Activated B cell treated with CpG ODN at 0.5 μM for 24 hours (primary cell): ENCODE data around the gene GFRA1. TPM values are rescaled to one million over a fixed set of nuclear protein-coding genes. Genes with fewer than 3 reads are reported as not detected.

Experiments used
- ATAC-seq: fragments of 200-7000 bp; cut with Tn5 transposase; one replicate; pipeline ENCODE4 v1.10.0; 2021; ENCODE audit warnings: low read depth, mild to moderate bottlenecking, moderate library complexity
- CTCF ChIA-PET: fragments of 350-600 bp; sonication (Branson Sonifier 250); formaldehyde crosslinking; loops from one replicate; lab custom pipeline; 2021; ENCODE audit warnings: antibody characterized with exemption; lab: Charles Lee
- POLR2A ChIA-PET: fragments of 350-600 bp; sonication (Branson Sonifier 250); formaldehyde crosslinking; loops from one replicate; lab custom pipeline; 2021; ENCODE audit warnings: antibody characterized with exemption; lab: Charles Lee
- DNase-seq: peaks from one replicate; pipeline ENCODE4 v3.0.0; 2022
- H3K27ac Mint-ChIP-seq: one replicate; pipeline ENCODE4 v1.8.0; 2020; ENCODE audit warnings: mixed read lengths
- H3K27me3 Mint-ChIP-seq: one replicate; pipeline ENCODE4 v1.8.0; 2021; ENCODE audit warnings: mixed read lengths
- H3K36me3 Mint-ChIP-seq: one replicate; pipeline ENCODE4 v1.8.0; 2021; ENCODE audit warnings: low read depth, mixed read lengths
- H3K4me1 Mint-ChIP-seq: one replicate; pipeline ENCODE4 v1.8.0; 2021; ENCODE audit warnings: mixed read lengths
- H3K4me3 Mint-ChIP-seq: one replicate; pipeline ENCODE4 v1.8.0; 2020; ENCODE audit warnings: mild to moderate bottlenecking, mixed read lengths
- H3K9me3 Mint-ChIP-seq: one replicate; pipeline ENCODE4 v1.8.0; 2020; ENCODE audit warnings: mixed read lengths
- intact Hi-C: fragments of 100-400 bp; cut with micrococcal nuclease; formaldehyde crosslinking; loops from one replicate; pipeline ENCODE4 v1.15.1; 2024
- total RNA-seq: library from RNA; stranded (reverse); gene quantifications from 2 replicates; pipeline ENCODE4 v1.2.3, GENCODE V29; 2022
- TF ChIP-seq, protein P1 (sequence below): fragments of 200-600 bp; IDR thresholded peaks from one replicate; pipeline ENCODE4 v1.8.0; 2022; ENCODE audit warnings: antibody characterized with exemption, mild to moderate bottlenecking

Gene GFRA1
- total RNA-seq, 1 donor from 2014 or later, result not detected

DNA sequence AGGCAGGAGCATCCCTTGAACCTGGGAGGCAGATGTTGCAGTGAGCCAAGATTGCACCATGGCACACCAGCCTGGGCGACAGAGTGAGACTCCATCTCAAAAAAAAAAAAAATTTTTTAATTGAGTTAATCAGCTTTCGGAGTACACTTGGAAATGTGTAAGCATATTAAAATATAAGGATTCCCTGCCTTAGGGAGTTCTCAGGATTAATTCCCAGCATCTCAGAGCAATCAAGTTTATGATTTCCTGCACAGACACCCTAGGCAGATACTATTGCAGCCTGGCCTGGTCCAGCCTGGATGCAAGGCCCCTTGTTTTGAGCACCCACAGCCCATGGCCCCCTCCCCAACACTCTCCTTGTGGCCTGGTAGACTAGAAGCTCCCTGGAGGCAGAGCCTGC is 39.8 kb downstream of the GFRA1 start:
- TF ChIP-seq, protein P1, sequence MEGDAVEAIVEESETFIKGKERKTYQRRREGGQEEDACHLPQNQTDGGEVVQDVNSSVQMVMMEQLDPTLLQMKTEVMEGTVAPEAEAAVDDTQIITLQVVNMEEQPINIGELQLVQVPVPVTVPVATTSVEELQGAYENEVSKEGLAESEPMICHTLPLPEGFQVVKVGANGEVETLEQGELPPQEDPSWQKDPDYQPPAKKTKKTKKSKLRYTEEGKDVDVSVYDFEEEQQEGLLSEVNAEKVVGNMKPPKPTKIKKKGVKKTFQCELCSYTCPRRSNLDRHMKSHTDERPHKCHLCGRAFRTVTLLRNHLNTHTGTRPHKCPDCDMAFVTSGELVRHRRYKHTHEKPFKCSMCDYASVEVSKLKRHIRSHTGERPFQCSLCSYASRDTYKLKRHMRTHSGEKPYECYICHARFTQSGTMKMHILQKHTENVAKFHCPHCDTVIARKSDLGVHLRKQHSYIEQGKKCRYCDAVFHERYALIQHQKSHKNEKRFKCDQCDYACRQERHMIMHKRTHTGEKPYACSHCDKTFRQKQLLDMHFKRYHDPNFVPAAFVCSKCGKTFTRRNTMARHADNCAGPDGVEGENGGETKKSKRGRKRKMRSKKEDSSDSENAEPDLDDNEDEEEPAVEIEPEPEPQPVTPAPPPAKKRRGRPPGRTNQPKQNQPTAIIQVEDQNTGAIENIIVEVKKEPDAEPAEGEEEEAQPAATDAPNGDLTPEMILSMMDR, result no peak
- H3K4me1 Mint-ChIP-seq, result no peaks in the 10 kb centered on the region
- ATAC-seq (no peak), DNase-seq (no peak)
- ChIA-PET CTCF (no interaction called here), POLR2A (no interaction called here)
- no peaks in the 10 kb centered on the region for H3K27me3 Mint-ChIP-seq
- no peaks in the 10 kb centered on the region for H3K36me3 Mint-ChIP-seq
- no peaks in the 10 kb centered on the region for H3K9me3 Mint-ChIP-seq
- intact Hi-C loops, result no loop called here
- H3K4me3 Mint-ChIP-seq, result no peak overlapping the region
- H3K27ac Mint-ChIP-seq, result no peak overlapping the region

- no peak for DNase-seq
- Mint-ChIP-seq H3K4me1 (no peaks in the 10 kb centered on the region), H3K36me3 (no peaks in the 10 kb centered on the region), H3K4me3 (no peak overlapping the region), H3K9me3 (no peaks in the 10 kb centered on the region), H3K27me3 (no peaks in the 10 kb centered on the region), H3K27ac (no peak overlapping the region)
- TF ChIP-seq, protein P1, result no peak
- intact Hi-C loops, result no loop called here
- no peak for ATAC-seq
- CTCF ChIA-PET, result no interaction called here
- POLR2A ChIA-PET, result no interaction called here
Measured at GRCh38 chr10:116232613-116233012, 40.4 kb downstream of the GFRA1 start.

DNA sequence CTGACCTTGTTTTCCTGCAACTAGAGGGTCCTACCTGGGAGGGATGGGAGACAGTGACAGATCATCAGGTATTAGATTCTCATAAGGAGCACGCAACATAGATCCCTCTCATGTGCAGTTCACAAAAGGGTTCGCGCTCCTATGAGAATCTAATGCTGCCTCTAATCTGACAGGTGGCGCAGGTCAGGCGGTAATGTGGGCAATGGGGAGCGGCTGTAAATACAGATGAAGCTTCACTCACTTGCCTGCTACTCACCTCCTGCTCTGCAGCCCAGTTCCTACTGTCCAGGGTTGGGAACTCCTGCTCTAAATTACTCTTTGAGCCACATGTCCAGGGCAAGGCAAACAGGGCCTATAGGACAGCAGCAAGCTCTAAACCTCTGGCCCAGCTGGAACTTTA is 46.2 kb downstream of the GFRA1 start:
- intact Hi-C loops, result no loop called here
- no peaks in the 10 kb centered on the region for H3K27me3 Mint-ChIP-seq
- no peaks in the 10 kb centered on the region for H3K4me1 Mint-ChIP-seq
- DNase-seq (no peak), ATAC-seq (no peak)
- H3K27ac Mint-ChIP-seq, result no peak overlapping the region
- ChIA-PET POLR2A (no interaction called here), CTCF (no interaction called here)
- no peaks in the 10 kb centered on the region for H3K36me3 Mint-ChIP-seq
- no peak overlapping the region for H3K4me3 Mint-ChIP-seq
- no peaks in the 10 kb centered on the region for H3K9me3 Mint-ChIP-seq
- TF ChIP-seq, protein P1, result no peak

GRCh38 chr10:116226053-116226452 is 47.0 kb downstream of the GFRA1 start:
- intact Hi-C loops, result no loop called here
- DNase-seq (no peak), ATAC-seq (no peak)
- ChIA-PET CTCF (no interaction called here), POLR2A (no interaction called here)
- H3K9me3 Mint-ChIP-seq, result no peaks in the 10 kb centered on the region
- H3K4me1 Mint-ChIP-seq, result no peaks in the 10 kb centered on the region
- H3K4me3 Mint-ChIP-seq, result no peak overlapping the region
- H3K27me3 Mint-ChIP-seq, result no peaks in the 10 kb centered on the region
- H3K36me3 Mint-ChIP-seq, result no peaks in the 10 kb centered on the region
- TF ChIP-seq, protein P1, result no peak
- H3K27ac Mint-ChIP-seq, result no peak overlapping the region

GRCh38 chr10:116223289-116223688 is 49.7 kb downstream of the GFRA1 start:
- intact Hi-C loops, result no loop called here
- POLR2A ChIA-PET, result no interaction called here

More at GRCh38 chr10:116223289-116223688, 49.7 kb downstream of the GFRA1 start:
- TF ChIP-seq, protein P1, result no peak
- DNase-seq (no peak), ATAC-seq (no peak)
- H3K27ac Mint-ChIP-seq, result no peak overlapping the region
- H3K36me3 Mint-ChIP-seq, result no peaks in the 10 kb centered on the region
- H3K27me3 Mint-ChIP-seq, result no peaks in the 10 kb centered on the region
- no peaks in the 10 kb centered on the region for H3K4me1 Mint-ChIP-seq
- no peaks in the 10 kb centered on the region for H3K9me3 Mint-ChIP-seq
- CTCF ChIA-PET, result no interaction called here
- H3K4me3 Mint-ChIP-seq, result no peak overlapping the region
